ENCODE results near the gene ACTR8. TPM values are rescaled to one million over a fixed set of nuclear protein-coding genes. Genes with fewer than 3 reads are reported as not detected.

ACTR8 gene
- total RNA-seq, 1 experiment from 2014 or later, result 29.9 TPM

DNA sequence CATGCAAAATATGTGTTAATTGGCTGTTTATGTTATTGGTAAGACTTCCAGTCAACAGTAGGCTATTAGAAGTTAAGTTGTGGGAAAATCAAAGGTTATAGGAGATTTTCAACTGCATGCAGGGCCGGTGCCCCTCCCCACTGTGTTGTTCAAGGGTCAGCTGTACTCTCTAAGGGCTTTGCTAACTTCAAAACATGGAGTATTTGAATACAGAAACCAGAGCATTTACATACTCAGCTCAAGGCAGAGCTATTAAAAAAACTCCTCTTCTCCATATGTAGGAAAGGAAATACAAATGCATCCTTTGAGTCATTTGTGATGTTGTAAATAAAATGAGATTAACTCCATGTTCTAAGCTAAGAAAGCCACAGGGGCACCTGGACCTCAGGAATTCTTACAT lies 18.8 kb downstream of the ACTR8 start:
- no peaks in the 10 kb centered on the region for H3K9me3 Mint-ChIP-seq
- no peaks in the 10 kb centered on the region for H3K4me1 Mint-ChIP-seq
- ATAC-seq (no peak), DNase-seq (ENCODE audit: low spot score) (no peak)
- ChIA-PET POLR2A (interaction anchor here (0.6 kb wide), 1 partner anchor 910 kb away, joined by 3 read pairs; no protein-coding TSS in a partner anchor), CTCF (interaction anchor here (1.0 to 1.6 kb wide), 2 partner anchors 18 to 153 kb away, joined by 3 to 5 read pairs; no protein-coding TSS in a partner anchor)
- H3K36me3 Mint-ChIP-seq, result peaks cover 46% of the 10 kb centered on the region
- H3K4me3 Mint-ChIP-seq, result no peak overlapping the region
- H3K27ac Mint-ChIP-seq, result no peak overlapping the region
- H3K27me3 Mint-ChIP-seq (ENCODE audit: low read depth), result no peaks in the 10 kb centered on the region
- no peak for TF ChIP-seq ZNF317 (CRISPR knock-in tag; IDR thresholded peaks at IDR 0.05; ENCODE audit: borderline replicate concordance, low read depth)
- TF ChIP-seq, protein P1, sequence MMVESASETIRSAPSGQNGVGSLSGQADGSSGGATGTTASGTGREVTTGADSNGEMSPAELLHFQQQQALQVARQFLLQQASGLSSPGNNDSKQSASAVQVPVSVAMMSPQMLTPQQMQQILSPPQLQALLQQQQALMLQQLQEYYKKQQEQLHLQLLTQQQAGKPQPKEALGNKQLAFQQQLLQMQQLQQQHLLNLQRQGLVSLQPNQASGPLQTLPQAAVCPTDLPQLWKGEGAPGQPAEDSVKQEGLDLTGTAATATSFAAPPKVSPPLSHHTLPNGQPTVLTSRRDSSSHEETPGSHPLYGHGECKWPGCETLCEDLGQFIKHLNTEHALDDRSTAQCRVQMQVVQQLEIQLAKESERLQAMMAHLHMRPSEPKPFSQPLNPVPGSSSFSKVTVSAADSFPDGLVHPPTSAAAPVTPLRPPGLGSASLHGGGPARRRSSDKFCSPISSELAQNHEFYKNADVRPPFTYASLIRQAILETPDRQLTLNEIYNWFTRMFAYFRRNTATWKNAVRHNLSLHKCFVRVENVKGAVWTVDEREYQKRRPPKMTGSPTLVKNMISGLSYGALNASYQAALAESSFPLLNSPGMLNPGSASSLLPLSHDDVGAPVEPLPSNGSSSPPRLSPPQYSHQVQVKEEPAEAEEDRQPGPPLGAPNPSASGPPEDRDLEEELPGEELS (CRISPR knock-in tag; IDR thresholded peaks at IDR 0.05), result no peak
- TF ChIP-seq, protein P2, sequence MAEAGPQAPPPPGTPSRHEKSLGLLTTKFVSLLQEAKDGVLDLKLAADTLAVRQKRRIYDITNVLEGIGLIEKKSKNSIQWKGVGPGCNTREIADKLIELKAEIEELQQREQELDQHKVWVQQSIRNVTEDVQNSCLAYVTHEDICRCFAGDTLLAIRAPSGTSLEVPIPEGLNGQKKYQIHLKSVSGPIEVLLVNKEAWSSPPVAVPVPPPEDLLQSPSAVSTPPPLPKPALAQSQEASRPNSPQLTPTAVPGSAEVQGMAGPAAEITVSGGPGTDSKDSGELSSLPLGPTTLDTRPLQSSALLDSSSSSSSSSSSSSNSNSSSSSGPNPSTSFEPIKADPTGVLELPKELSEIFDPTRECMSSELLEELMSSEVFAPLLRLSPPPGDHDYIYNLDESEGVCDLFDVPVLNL (CRISPR knock-in tag; IDR thresholded peaks at IDR 0.05; ENCODE audit: borderline replicate concordance, low read depth), result no peak
- TF ChIP-seq GABPB1 (CRISPR knock-in tag; IDR thresholded peaks at IDR 0.05), result no peak
- TF ChIP-seq GTF2I (CRISPR knock-in tag; conservative IDR thresholded peaks at IDR 0.05), result no peak
- no peak for TF ChIP-seq ELF4 (CRISPR knock-in tag; IDR thresholded peaks at IDR 0.05; ENCODE audit: low read depth)
- TF ChIP-seq, protein P3, sequence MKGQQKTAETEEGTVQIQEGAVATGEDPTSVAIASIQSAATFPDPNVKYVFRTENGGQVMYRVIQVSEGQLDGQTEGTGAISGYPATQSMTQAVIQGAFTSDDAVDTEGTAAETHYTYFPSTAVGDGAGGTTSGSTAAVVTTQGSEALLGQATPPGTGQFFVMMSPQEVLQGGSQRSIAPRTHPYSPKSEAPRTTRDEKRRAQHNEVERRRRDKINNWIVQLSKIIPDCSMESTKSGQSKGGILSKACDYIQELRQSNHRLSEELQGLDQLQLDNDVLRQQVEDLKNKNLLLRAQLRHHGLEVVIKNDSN (CRISPR knock-in tag; IDR thresholded peaks at IDR 0.05), result no peak
- TF ChIP-seq, protein P4, sequence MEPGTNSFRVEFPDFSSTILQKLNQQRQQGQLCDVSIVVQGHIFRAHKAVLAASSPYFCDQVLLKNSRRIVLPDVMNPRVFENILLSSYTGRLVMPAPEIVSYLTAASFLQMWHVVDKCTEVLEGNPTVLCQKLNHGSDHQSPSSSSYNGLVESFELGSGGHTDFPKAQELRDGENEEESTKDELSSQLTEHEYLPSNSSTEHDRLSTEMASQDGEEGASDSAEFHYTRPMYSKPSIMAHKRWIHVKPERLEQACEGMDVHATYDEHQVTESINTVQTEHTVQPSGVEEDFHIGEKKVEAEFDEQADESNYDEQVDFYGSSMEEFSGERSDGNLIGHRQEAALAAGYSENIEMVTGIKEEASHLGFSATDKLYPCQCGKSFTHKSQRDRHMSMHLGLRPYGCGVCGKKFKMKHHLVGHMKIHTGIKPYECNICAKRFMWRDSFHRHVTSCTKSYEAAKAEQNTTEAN (CRISPR knock-in tag; IDR thresholded peaks at IDR 0.05), result no peak
- TF ChIP-seq, protein P5, sequence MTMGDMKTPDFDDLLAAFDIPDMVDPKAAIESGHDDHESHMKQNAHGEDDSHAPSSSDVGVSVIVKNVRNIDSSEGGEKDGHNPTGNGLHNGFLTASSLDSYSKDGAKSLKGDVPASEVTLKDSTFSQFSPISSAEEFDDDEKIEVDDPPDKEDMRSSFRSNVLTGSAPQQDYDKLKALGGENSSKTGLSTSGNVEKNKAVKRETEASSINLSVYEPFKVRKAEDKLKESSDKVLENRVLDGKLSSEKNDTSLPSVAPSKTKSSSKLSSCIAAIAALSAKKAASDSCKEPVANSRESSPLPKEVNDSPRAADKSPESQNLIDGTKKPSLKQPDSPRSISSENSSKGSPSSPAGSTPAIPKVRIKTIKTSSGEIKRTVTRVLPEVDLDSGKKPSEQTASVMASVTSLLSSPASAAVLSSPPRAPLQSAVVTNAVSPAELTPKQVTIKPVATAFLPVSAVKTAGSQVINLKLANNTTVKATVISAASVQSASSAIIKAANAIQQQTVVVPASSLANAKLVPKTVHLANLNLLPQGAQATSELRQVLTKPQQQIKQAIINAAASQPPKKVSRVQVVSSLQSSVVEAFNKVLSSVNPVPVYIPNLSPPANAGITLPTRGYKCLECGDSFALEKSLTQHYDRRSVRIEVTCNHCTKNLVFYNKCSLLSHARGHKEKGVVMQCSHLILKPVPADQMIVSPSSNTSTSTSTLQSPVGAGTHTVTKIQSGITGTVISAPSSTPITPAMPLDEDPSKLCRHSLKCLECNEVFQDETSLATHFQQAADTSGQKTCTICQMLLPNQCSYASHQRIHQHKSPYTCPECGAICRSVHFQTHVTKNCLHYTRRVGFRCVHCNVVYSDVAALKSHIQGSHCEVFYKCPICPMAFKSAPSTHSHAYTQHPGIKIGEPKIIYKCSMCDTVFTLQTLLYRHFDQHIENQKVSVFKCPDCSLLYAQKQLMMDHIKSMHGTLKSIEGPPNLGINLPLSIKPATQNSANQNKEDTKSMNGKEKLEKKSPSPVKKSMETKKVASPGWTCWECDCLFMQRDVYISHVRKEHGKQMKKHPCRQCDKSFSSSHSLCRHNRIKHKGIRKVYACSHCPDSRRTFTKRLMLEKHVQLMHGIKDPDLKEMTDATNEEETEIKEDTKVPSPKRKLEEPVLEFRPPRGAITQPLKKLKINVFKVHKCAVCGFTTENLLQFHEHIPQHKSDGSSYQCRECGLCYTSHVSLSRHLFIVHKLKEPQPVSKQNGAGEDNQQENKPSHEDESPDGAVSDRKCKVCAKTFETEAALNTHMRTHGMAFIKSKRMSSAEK (CRISPR knock-in tag; IDR thresholded peaks at IDR 0.05; ENCODE audit: borderline replicate concordance), result no peak
- no peak for TF ChIP-seq NFATC4 (CRISPR knock-in tag; IDR thresholded peaks at IDR 0.05)
- TF ChIP-seq, protein P6, sequence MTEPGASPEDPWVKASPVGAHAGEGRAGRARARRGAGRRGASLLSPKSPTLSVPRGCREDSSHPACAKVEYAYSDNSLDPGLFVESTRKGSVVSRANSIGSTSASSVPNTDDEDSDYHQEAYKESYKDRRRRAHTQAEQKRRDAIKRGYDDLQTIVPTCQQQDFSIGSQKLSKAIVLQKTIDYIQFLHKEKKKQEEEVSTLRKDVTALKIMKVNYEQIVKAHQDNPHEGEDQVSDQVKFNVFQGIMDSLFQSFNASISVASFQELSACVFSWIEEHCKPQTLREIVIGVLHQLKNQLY (CRISPR knock-in tag; IDR thresholded peaks at IDR 0.05), result no peak
- TF ChIP-seq, protein P7, sequence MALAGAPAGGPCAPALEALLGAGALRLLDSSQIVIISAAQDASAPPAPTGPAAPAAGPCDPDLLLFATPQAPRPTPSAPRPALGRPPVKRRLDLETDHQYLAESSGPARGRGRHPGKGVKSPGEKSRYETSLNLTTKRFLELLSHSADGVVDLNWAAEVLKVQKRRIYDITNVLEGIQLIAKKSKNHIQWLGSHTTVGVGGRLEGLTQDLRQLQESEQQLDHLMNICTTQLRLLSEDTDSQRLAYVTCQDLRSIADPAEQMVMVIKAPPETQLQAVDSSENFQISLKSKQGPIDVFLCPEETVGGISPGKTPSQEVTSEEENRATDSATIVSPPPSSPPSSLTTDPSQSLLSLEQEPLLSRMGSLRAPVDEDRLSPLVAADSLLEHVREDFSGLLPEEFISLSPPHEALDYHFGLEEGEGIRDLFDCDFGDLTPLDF (CRISPR knock-in tag; IDR thresholded peaks at IDR 0.05), result no peak
- no peak for TF ChIP-seq ZBTB21 (CRISPR knock-in tag; IDR thresholded peaks at IDR 0.05; ENCODE audit: borderline replicate concordance)
- no peak for TF ChIP-seq NR2C2 (CRISPR knock-in tag; IDR thresholded peaks at IDR 0.05)
- TF ChIP-seq, protein P8, sequence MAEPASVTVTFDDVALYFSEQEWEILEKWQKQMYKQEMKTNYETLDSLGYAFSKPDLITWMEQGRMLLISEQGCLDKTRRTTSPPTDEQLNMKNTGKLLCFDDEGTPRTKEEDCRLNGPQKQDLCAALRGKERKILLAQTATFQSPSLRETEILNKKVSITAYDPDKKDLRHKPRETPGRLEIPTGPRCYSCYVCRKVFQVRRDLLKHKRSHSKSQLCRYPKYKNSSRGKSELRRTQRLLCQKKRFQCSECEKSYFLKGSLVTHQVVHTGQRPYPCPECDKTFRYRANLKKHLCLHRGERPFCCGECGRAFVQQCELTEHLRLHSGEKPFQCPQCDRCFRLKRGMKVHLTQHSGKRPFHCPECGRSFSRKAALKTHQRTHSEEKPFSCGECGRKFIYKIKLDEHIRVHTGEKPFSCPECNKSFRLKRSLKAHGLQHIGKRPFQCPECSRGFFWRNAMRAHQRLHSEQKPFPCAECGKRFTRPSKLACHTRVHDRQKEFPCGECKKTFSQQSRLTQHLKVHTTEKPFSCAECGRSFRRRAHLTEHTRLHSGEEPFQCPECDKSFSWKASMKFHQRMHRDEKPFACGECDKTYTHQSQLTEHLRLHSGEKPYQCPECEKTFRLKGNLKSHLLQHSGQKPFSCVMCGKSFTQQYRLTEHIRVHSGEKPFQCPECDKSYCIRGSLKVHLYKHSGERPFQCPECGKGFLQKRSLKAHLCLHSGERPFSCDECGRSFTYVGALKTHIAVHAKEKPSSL (CRISPR knock-in tag; conservative IDR thresholded peaks at IDR 0.05), result no peak
- no peak for TF ChIP-seq FOXJ3 (CRISPR knock-in tag; IDR thresholded peaks at IDR 0.05; ENCODE audit: borderline replicate concordance)
- TF ChIP-seq ATF1 (CRISPR knock-in tag; IDR thresholded peaks at IDR 0.05), result no peak
- no peak for TF ChIP-seq ZNF263 (CRISPR knock-in tag; IDR thresholded peaks at IDR 0.05; ENCODE audit: low read depth)
- TF ChIP-seq SOX15 (CRISPR knock-in tag; IDR thresholded peaks at IDR 0.05), result no peak

Data from WTC11 (cell line).